AG09309 (cell line): ENCODE measurements around the gene FHL3.
A peak's percentile ranks its signal among the peaks of the same experiment; 100 is the strongest.

ENCODE experiments used
- DNase-seq: peaks from one replicate; pipeline ENCODE4 v3.0.0-alpha.2; 2010; ENCODE audit warnings: low read depth
- H3K4me3 ChIP-seq: 2 replicates; pipeline ENCODE4 v1.5.1; 2011; ENCODE audit warnings: mild to moderate bottlenecking, low read depth, low read length, moderate library complexity; ENCODE audit not compliant: control insufficient read depth
- TF ChIP-seq, protein P1 (sequence below): IDR thresholded peaks from 2 replicates; pipeline ENCODE4 v1.5.1; 2011; ENCODE audit warnings: mild to moderate bottlenecking, low read depth, low read length, inconsistent platforms; ENCODE audit not compliant: insufficient read depth, control insufficient read depth; ENCODE audit errors: missing control alignments

Gene FHL3, protein sequence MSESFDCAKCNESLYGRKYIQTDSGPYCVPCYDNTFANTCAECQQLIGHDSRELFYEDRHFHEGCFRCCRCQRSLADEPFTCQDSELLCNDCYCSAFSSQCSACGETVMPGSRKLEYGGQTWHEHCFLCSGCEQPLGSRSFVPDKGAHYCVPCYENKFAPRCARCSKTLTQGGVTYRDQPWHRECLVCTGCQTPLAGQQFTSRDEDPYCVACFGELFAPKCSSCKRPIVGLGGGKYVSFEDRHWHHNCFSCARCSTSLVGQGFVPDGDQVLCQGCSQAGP

DNA sequence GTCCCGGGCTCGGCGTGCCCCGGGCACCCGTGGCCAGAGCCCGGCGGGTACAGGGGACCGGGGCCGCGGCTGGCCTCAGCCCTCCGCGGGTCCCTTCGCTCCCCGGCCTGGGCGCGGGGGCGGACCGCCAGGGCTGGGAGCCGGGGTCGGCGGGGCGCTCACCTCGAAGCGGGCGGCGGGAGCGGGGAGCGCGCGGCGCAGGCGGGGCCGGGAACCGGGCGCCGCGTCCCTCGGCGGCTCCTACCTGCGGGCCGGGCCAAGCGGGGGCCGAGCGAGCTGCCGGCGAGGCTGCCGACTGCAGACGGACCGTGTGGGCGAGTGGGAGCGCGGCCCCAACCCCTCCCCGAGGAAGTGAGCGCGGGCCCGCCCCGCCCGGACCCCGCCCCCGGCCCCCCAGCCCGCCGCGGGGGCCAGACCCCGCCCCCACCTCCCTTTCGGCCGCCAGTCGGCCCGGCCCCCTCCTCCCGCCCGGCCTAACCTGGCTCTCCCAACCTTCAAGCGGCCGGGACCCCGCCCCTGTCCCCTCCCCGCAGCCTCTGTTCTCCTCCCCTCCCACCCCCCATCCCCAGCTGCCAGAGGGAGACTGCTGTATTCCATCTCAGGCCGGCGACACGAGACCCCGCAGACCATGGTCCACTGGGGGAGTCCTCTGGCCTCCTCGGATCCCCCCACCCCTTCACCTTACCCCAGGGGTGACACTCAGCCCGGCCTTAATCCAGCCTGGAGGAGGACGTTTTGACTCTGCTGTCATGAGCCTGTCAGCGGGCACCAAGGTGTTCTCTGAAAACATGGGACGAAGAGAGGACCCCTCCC, at the start of gene FHL3:
FHL3 (minus strand) TSS at position 320 of the 813 bp plus-strand sequence. CDS start 6,102 bp downstream, outside the sequence.
- peak within 1 kb of the TSS; percentile 68 for H3K4me3 ChIP-seq
- no peak for DNase-seq
- TF ChIP-seq, protein P1, sequence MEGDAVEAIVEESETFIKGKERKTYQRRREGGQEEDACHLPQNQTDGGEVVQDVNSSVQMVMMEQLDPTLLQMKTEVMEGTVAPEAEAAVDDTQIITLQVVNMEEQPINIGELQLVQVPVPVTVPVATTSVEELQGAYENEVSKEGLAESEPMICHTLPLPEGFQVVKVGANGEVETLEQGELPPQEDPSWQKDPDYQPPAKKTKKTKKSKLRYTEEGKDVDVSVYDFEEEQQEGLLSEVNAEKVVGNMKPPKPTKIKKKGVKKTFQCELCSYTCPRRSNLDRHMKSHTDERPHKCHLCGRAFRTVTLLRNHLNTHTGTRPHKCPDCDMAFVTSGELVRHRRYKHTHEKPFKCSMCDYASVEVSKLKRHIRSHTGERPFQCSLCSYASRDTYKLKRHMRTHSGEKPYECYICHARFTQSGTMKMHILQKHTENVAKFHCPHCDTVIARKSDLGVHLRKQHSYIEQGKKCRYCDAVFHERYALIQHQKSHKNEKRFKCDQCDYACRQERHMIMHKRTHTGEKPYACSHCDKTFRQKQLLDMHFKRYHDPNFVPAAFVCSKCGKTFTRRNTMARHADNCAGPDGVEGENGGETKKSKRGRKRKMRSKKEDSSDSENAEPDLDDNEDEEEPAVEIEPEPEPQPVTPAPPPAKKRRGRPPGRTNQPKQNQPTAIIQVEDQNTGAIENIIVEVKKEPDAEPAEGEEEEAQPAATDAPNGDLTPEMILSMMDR = no peak

DNA sequence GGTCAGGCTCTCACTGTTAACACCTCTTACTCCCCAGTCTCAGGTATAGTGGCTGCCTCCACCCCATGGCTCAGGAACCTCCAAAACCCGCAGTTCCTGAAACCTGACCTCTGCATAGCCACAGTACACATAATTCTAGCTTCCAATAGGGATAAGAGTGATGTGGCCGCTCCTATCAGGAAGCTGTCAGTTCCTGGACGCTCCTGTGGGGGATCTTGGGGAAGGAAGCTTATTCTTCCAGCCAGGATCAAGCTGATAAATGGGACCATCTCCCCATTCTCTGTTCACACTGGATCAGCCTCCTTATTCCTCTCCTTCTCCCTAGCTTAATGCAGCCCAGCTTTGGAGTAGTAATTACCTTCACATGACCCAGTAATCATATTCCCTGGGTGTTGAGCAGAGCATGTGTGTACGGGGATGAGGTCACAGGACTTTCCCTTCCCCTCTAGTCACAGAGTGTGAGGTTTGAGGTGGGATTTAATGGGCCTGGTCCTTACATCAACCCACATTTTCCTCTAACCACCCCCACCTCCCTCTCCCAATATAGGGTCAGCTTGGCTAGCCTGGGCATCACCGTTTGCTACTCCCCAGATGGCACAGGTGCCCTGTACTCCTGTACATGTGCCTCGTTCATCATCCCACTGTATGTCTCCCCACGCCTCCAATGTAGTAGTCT, 48.2 kb upstream of the FHL3 start:
- DNase-seq = no peak
- H3K4me3 ChIP-seq = no peak overlapping the region
- TF ChIP-seq, protein P1 = no peak

DNA sequence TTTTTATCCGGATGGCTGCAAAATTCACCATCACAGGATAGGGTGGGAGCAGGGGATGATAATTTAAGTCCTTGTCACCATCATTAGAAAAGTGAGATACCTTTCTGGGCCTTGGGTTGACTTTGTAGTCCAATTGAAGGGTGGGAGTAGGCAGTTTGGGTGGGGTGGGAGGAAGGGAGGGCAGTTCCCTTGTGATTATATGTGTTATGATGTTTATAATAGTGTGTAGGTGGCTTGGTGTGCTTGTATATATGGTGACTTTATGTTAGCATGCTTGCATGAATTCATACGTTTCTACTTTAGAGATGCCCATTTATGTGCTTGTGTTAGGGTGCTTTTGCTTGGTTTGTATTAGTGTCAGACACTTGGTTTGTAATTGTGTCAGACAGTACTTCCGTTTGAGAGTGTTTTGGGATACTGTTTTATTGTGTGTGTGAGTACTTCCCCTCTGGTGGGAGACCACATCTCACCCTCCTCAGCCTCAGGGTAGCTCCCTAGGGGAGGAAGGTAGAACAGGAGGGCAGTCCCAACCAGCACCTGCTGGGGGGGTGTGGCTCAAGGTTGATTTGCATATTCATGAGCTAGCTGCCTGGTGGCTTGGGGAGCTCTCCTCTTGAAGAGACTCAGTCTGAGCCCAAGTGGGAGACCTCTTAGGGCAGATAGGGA, 47.6 kb upstream of the FHL3 start:
- H3K4me3 ChIP-seq = no peak overlapping the region
- no peak for DNase-seq

DNA sequence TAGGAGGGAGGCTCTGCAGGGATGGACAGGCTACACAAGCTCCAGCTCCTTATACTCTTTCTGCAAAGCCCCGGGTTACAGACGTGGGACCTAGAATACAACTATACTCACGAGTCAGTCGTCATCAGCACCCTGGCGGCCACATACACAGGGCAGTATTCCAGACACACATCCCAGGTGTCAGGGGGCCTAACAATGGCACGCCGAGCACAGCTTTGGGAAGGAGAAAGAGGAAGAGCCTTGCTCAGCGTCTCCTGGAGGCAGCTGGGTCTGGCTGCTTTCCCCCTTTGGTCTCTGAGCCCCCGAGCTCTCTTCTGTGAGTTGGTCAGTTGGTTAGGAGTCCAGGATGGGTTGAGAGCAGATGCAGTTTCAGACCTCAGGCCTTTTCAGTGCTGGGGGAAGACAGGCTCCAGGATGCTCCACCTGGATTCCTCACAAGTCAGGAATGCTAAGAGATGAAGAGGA, 45.8 kb upstream of the FHL3 start:
- no peak overlapping the region for H3K4me3 ChIP-seq
- no peak for DNase-seq
- TF ChIP-seq, protein P1 = no peak

More for the DNA sequence above, 47.6 kb upstream of the FHL3 start:
- TF ChIP-seq, protein P1 = no peak

DNA sequence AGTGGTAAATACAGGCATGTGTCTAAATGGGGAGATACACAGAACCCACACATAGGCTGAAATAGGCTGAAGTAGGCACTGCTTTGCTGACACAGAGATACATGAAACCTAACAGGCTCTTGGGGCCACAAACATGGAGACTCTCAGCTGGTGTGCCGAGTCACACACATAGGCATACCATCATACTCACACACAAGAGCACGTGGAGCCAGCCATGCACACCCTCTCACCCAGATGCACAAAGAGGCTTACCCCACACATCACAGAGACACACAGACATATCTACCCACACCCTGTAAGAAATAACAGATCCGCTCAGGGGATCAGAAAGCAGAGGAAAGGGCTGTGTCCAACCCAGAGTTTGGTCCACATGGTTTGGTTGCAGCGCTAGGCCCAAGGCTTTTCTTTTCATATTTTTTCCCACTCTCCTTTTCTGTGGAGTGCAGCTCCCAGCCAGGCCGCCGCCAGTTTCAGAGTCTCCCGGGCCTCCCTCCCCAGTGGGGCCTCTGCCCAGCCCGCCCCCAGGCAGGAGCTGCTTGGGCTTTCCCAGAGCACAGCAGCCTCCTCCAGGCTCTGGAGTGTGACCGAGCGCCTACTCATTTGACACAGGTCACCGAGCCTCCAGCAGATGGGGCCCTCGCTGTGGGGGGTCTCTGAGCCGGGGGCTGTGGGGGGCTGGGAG, 45.2 kb upstream of the FHL3 start:
- no peak overlapping the region for H3K4me3 ChIP-seq
- DNase-seq = no peak
- TF ChIP-seq, protein P1 = no peak
